Adipose tissue (tissue), 3 donors: ENCODE measurements around the gene SLC37A1. TPM values are rescaled to one million over a fixed set of nuclear protein-coding genes. Genes with fewer than 3 reads are reported as not detected.
"Not testable (repeated sequence)": the region's sequence is repeated elsewhere in the genome, so short reads cannot be mapped to it uniquely, and the experiment has no call there.

Experiments
- H3K27ac ChIP-seq: one replicate; pipeline ENCODE4 v1.5.1; 2013; ENCODE audit warnings: low read depth, low read length
- WGBS, 3 donors: extraction: QIAGEN DNeasy Blood & Tissue Kit; methylation state at CpG; one replicate each; pipeline ENCODE4 v1.1.7; 2013; 5-methylcytosine and 5-hydroxymethylcytosine counted together
- polyA plus RNA-seq, 3 donors: library from polyadenylated mRNA; stranded (reverse); fragments of 200-250 nt; gene quantifications; one replicate each; pipeline ENCODE4 v1.2.3, GENCODE V29; 2013
- donor health status: healthy with polysubstance abuse.
- donor health status: Bipolar disorder and iron deficiency.
- donor health status: healthy.

The SLC37A1 gene
- polyA plus RNA-seq, 3 donors: 3.7 to 4.6 (median 4.4) TPM

DNA sequence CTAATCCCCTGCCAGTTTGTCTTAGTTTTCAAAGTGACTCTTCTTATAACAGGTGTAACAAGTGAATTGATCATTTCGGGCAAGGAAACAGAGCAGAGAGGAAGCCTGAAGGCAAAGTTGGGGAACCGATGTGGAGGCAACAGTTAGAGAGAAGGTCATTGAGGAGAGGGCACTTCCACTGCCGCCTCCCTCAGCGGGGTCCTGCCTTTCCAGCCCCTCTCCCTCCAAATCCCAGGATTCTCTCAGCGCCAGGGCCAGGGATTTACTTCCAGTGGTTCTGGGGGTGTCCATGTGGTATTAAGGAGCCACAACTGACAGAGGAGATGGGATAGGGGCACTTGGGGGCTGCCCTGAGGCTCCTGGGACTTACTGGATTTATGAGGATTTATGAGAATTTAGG, 100.1 kb downstream of the SLC37A1 start:
- 91 to 95% (median 93%) methylated on average over 5 of the region's 5 CpGs for WGBS, 3 donors

DNA sequence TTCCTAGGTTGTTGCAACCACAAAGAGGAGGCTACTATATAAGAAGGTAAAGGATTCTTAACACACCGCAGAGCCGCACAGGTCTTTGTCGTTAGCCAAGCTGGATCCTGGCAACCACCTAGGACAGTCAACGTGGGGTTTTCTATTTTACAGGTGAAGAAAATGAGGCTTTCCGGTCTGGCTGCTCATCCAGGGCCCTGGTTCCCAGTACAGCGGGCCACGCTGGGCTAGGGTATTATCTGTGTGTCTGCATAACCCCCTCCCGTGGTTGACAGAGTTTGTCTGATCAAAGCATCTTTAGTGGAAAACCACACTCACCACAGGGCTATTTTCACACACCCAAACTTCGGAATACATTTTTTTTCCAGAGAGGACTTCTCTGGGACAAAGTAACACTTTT, 100.7 kb downstream of the SLC37A1 start:
- H3K27ac ChIP-seq: no peak overlapping the region
- 64 to 81% (median 72%) methylated on average over 9 of the region's 9 CpGs for WGBS, 3 donors

More for the DNA sequence above, 100.1 kb downstream of the SLC37A1 start:
- H3K27ac ChIP-seq: no peak overlapping the region

DNA sequence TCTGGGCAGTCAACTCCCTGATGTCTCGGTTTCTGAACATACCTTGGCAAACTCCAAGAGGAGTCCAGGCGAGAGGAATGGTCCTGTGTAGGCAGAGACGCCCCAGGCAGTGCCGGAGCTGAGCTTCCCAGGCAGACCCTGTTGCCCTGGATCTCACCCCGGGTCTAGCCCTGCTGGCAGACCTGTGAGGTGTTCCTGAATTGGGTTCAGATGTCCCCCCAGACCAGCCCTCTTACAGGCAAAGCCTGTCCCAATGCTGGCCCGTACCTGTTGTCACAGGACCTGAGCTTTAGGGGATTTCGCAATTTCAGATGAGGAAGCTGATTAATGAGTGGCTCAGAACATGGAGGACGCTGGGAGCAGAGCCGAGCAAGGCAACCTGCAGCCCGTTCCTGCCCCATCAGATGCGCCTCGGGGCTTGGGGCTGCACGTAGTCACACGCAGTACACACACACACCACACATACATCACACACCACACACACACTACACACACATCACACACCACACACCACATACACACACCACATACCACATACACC, 101.2 kb downstream of the SLC37A1 start:
- no peak overlapping the region for H3K27ac ChIP-seq
- WGBS, 3 donors: 22 to 26% (median 26%) methylated on average over 14 of the region's 14 CpGs

DNA sequence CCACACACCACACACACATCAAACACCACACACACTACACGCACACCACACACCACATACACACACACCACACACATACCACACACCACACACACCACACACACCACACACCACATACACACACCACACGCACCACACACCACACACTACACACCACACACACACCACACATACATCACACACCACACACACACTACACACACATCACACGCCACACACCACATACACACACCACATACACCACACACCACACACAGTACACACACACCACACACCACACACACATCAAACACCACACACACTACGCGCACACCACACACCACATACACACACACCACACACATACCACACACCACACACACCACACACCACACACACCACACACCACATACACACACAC, 101.7 kb downstream of the SLC37A1 start:
- H3K27ac ChIP-seq: not testable (repeated sequence)

DNA sequence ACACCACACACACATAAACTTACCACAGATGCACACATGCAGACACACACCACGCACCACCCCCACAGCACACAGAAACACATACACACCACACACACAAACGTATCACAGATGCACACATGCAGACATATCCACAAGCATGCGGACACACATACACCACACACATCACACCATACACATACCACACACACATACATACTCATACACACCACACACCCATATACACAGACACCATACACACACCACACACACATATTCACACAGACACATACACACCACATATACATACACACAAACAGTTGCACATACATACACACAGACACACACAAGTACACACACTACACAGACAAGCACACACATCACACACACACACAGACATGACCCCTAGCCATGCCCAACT, 102.3 kb downstream of the SLC37A1 start:
- 55 to 67% (median 59%) methylated on average over 3 of the region's 3 CpGs for WGBS, 3 donors
- H3K27ac ChIP-seq: no peak overlapping the region

More for the DNA sequence above, 101.7 kb downstream of the SLC37A1 start:
- 60 to 100% (median 100%) methylated on average over 1 to 4 of the region's 5 CpGs for whole genome bisulfite sequencing, 3 donors

GRCh38 chr21:42616446-42616845, 102.8 kb downstream of the SLC37A1 start:
- WGBS, 3 donors: 13 to 23% (median 16%) methylated on average over 18 of the region's 18 CpGs
- no peak overlapping the region for H3K27ac ChIP-seq

DNA sequence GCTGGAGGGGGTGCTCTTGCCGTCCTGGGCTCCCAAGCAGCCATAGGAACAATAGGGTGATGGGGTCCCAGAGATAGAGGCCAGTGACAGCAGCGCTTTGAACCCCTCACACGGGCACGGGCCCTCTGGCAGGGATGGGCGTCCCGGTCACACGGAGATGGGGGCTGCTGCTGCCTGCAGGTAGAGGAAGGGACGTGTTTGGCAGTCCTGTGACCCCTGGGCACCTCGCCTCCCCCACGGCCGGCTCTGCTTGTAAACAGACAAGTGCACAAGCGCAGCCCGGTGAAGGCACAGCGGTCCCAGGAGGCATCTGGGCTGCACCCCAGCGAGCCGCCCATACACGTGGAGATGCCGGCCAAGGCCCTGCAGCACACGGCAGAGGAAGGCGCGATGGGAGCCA, 103.3 kb downstream of the SLC37A1 start:
- no peak overlapping the region for H3K27ac ChIP-seq
- WGBS, 3 donors: 74 to 81% (median 79%) methylated on average over 21 of the region's 21 CpGs

- no peak overlapping the region for H3K27ac ChIP-seq
- WGBS, 3 donors: 53 to 60% (median 60%) methylated on average over 23 of the region's 23 CpGs
Observed at GRCh38 chr21:42617486-42617885, 103.8 kb downstream of the SLC37A1 start.

DNA sequence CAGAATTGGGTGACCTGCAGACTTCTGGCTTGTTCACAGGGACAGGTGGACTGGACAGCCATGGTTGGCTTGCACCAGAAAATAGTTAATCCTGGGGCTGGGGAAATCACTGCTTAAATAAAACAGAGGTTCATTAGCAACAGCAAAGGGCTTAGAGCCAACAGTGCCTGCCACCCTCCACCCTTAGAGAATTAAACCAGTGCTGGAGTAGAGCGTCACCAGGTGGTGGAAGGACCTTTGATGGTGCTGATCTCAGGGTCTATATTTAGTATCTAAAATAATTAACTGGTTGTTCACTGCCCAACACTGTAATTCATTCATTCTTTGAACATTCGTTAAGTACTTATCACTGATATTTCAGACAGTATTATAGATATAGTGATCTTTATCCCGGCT, 105.1 kb downstream of the SLC37A1 start:
- H3K27ac ChIP-seq: no peak overlapping the region
- WGBS, 3 donors: 42 to 83% (median 77%) methylated on average over 3 of the region's 3 CpGs

DNA sequence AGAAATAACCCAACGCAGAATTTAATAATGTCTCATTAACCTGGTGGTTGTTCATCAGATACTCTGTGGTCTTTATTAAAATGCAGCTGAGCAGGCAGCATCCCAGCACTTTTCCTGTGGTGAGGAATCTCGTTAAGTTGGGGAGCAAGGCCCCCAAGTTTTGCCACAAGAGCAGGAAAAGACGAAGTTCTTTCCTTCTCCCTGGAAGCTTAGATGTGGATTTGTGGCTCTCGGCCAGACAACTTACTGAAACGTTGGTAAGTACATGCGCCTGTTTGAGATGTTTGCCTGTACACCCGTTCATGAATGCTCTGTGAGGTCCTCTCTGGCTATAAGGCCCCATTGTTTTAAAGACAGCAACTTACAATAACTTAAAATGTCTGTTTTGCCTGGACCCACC, 105.5 kb downstream of the SLC37A1 start:
- WGBS, 3 donors: 60 to 79% (median 74%) methylated on average over 7 of the region's 7 CpGs
- H3K27ac ChIP-seq: no peak overlapping the region

DNA sequence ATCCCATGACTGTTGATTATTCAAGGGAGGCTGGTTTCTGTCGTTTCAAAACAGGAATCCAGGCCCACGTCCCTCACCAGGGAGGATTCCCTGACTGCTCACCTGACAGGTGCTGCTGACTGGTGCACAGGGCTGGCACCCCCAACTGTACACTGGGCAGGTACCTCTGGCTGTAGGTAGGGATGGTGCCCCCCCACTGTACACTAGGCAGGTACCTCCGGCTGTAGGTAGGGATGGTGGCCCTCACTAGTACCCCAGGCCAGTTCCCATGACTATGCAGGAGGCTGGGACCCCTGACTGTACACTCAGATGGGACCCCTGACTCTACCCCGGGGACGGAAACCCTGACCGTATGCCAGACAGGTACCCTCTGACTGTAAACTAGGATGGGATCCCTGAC, 106.2 kb downstream of the SLC37A1 start:
- 73 to 88% (median 84%) methylated on average over 6 of the region's 6 CpGs for WGBS, 3 donors
- no peak overlapping the region for H3K27ac ChIP-seq

GRCh38 chr21:42621166-42621818, 107.6 kb downstream of the SLC37A1 start:
- WGBS, 3 donors: 62 to 74% (median 71%) methylated on average over 15 of the region's 15 CpGs
- H3K27ac ChIP-seq: no peak overlapping the region

DNA sequence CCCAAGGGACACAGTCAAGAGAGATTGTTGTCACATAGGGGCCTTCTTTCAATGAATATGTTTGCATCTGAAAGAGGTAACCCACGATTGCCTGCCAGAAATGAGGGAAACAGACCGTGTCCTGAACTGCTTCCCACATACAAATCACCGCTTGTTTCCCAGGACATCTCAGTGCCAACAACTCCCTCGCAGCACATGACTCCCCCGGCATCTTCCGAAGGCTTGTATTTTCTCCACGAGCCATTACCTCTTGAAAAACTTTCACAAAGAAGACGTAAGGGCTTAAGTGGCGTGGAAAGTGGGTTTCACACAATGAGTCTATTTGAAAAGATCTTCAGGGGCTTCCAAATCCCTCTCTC, 108.1 kb downstream of the SLC37A1 start:
- H3K27ac ChIP-seq: no peak overlapping the region
- 57 to 83% (median 60%) methylated on average over 9 of the region's 9 CpGs for whole genome bisulfite sequencing, 3 donors

DNA sequence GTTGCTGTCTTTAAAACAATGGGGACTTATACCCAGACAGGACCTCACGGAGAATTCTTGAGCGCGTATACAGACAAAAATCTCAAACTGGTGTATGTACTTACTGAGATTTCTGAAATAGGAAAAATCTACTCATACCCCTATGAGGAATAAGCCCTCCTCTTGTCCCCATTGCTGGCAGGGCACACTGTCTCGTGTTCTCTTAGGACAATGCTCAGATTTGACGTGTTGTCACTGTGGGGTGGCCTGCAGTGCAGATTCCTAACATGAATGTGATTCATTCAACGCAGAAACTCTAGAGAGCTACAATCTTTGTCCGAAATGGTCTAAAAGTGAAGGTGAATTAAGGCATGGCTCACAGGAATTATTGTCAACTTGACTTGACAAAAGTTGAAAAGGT, 108.6 kb downstream of the SLC37A1 start:
- WGBS, 3 donors: 88 to 92% (median 90%) methylated on average over 7 of the region's 7 CpGs
- no peak overlapping the region for H3K27ac ChIP-seq

DNA sequence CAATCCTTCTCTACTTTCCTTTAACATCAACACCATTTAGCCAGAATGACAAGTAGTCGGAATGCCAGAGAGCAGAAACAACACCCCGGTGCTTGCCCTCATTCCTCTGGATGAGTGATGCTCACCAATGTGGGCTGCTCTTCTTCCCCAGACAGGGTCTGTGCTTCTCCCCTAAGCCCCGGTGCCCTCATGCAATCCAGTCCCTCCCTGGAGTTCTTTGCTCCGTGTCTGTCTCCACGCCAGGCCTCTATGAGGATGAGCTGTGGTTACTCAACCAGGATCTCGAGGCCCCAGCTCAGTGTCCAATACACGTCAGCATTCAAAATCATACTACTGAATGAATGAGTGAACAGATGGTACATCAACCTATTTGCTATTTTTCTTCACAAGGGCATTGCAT, 110.0 kb downstream of the SLC37A1 start:
- 75 to 81% (median 79%) methylated on average over 7 of the region's 7 CpGs for WGBS, 3 donors
- H3K27ac ChIP-seq: no peak overlapping the region

- 27 to 56% (median 51%) methylated on average over 13 of the region's 13 CpGs for WGBS, 3 donors
- no peak overlapping the region for H3K27ac ChIP-seq
Observed at GRCh38 chr21:42624095-42624790, 110.6 kb downstream of the SLC37A1 start.

DNA sequence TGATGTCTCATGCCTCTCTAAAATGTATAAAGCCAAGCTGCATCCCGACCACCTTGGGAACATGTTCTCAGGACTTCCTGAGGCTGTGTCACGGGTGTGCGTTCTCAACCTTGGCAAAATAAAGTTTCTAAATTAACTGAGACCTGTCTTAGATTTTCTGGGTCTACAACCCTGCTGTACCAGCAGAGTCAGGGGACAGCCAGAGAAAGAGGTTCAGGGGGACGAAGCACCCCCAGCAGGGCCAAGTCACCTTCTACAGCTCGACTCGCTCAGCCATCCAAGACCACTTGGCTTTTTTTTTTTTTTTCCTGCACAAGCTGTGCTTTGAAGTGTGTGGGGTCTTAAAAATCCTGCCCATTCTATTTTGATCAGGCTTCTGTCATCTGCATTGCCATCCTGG, 111.3 kb downstream of the SLC37A1 start:
- H3K27ac ChIP-seq: no peak overlapping the region
- WGBS, 3 donors: 72 to 88% (median 78%) methylated on average over 6 of the region's 6 CpGs

DNA sequence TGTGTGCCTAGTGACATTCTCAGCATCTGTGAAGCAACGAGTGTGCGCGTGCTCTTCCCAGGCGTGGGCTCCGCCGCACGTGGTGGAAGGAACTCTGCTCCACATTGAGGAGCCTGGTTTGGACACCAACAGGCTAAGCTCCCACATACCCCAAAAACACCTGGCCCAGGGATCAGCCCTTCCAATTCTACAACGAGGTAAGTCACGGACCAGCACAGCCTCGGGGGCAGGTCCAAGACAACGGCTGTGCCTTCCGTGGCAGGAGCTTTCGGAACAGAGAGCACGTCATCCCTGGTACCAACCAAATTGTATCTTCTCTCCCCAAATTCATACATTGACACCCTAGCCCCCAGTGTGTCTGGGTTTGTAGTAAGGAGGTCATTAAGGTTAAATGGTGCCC, 112.5 kb downstream of the SLC37A1 start:
- WGBS, 3 donors: 88 to 94% (median 93%) methylated on average over 14 of the region's 14 CpGs
- no peak overlapping the region for H3K27ac ChIP-seq

GRCh38 chr21:42627527-42628289, 114.1 kb downstream of the SLC37A1 start:
- H3K27ac ChIP-seq: no peak overlapping the region
- WGBS, 3 donors: 84 to 88% (median 85%) methylated on average over 15 of the region's 15 CpGs
